Liver (tissue), 3 donors: ENCODE data around the gene ZNF726.

Experiments used
- JUND ChIP-seq, 2 donors: IDR thresholded peaks; 2 replicates each; pipeline ENCODE4 v1.6.1; 2016; ENCODE audit warnings: antibody characterized with exemption in 2 of 2
- RAD21 ChIP-seq, 2 donors: IDR thresholded peaks; 2 replicates each; pipeline ENCODE4 v1.6.1; 2016; ENCODE audit warnings: antibody characterized with exemption in 2 of 2, mild to moderate bottlenecking in 2 of 2
- TAF1 ChIP-seq: conservative IDR thresholded peaks from 2 replicates; pipeline ENCODE4 v1.6.1; 2016; ENCODE audit warnings: antibody characterized with exemption, mild to moderate bottlenecking
- TF ChIP-seq, protein P1 (sequence below): fragments of 150-350 bp; IDR thresholded peaks from 2 replicates; pipeline ENCODE4 v1.5.1; 2017; ENCODE audit warnings: improper control_type of control experiment, low read depth, low read length; ENCODE audit not compliant: missing input control
- donor health status: healthy.
- donor health status: healthy.

- TF ChIP-seq, protein P1, sequence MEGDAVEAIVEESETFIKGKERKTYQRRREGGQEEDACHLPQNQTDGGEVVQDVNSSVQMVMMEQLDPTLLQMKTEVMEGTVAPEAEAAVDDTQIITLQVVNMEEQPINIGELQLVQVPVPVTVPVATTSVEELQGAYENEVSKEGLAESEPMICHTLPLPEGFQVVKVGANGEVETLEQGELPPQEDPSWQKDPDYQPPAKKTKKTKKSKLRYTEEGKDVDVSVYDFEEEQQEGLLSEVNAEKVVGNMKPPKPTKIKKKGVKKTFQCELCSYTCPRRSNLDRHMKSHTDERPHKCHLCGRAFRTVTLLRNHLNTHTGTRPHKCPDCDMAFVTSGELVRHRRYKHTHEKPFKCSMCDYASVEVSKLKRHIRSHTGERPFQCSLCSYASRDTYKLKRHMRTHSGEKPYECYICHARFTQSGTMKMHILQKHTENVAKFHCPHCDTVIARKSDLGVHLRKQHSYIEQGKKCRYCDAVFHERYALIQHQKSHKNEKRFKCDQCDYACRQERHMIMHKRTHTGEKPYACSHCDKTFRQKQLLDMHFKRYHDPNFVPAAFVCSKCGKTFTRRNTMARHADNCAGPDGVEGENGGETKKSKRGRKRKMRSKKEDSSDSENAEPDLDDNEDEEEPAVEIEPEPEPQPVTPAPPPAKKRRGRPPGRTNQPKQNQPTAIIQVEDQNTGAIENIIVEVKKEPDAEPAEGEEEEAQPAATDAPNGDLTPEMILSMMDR: no peak
- TF ChIP-seq RAD21 (IDR thresholded peaks at IDR 0.05) (no peak), JUND (IDR thresholded peaks at IDR 0.05) (no peak), TAF1 (no peak)
Measured at GRCh38 chr19:23932878-23933277, 18.2 kb downstream of the ZNF726 start.
